PFSK-1 (cell line): ENCODE results near the gene STAU1.

Experiments used
- POLR2AphosphoS5 ChIP-seq: IDR thresholded peaks from 2 replicates; pipeline ENCODE4 v1.6.1; 2012; ENCODE audit warnings: low read depth, mild to moderate bottlenecking, control low read depth, low read length, moderate library complexity
- REST ChIP-seq, 2 experiments: IDR thresholded peaks; 2 replicates each; pipeline versions ENCODE4 v1.6.1 to v1.8.0; 2011 to 2012; ENCODE audit warnings: low read depth in 2 of 2, low read length in 2 of 2, control low read depth in 1 of 2, inconsistent platforms in 1 of 2, mild to moderate bottlenecking in 1 of 2, moderate library complexity in 1 of 2; ENCODE audit not compliant: insufficient read depth in 1 of 2
- TAF1 ChIP-seq: IDR thresholded peaks from 2 replicates; pipeline ENCODE4 v1.6.1; 2012; ENCODE audit warnings: low read length, control low read depth, borderline replicate concordance; ENCODE audit not compliant: insufficient read depth

- TF ChIP-seq POLR2AphosphoS5 (no peak), TAF1 (no peak), REST (IDR thresholded peaks at IDR 0.05; ENCODE audit: insufficient read depth in 1 of 2, low read depth in 2 of 2, low read length in 2 of 2) (no peak)
Measured at GRCh38 chr20:49118307-49118706, 69.8 kb downstream of the STAU1 start.
